ENCODE results near the gene ZSCAN10. TPM values are rescaled to one million over a fixed set of nuclear protein-coding genes. Genes with fewer than 3 reads are reported as not detected.

ZSCAN10 gene
- total RNA-seq, 1 donor from 2014 or later, result not detected

DNA sequence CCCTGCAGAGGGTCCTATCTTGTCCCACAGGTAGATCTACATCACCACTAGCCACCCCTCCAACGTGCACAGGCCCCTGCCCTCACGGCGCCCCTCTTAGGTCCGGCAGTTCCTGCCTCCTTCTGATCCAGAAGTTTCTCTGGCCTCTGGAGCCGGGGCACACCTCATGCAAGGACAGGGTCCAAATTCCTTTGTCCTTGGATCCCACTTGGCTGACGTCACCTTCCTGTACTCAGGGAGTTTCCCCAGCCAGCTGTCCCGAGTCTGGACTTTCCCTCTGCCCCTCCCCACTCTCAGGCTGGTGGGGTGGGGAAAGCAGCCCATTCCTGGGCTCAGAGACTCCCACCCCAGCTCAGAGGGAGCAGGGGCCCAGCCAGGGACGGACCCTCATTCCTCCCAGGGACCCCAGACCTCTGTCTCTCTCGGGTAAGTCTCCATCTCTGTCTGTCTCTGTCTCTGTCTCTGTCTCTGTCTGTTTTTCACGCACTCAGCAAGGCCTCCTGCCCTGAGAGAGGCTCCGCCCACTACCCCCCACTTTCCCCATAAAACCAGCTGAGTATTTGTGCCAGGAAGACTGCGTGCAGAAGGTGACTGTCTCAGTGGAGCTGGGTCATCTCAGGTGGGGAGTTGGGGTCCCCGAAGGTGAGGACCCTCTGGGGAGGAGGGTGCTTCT is 33.9 kb downstream of the ZSCAN10 start, which contains the start of gene IL32:
Gene IL32 (plus strand): TSS at position 572 of the 673 bp plus-strand sequence. CDS start 172 bp downstream, outside the sequence.
- DNase-seq (no peak), ATAC-seq (peak; percentile 78 to 89)
- no peaks in the 10 kb centered on the region for H3K27me3 ChIP-seq (ENCODE audit: low read depth)
- H3K27ac ChIP-seq, result peak within 1 kb of the TSS; percentile 80
- intact Hi-C loops (cut with DNase I), result no loop called here
- peaks cover 27% of the 10 kb centered on the region for H3K4me1 ChIP-seq
- peaks cover 4% of the 10 kb centered on the region for H3K36me3 ChIP-seq
- no peaks in the 10 kb centered on the region for H3K9me3 ChIP-seq
- peak within 1 kb of the TSS; percentile 59 for H3K4me3 ChIP-seq
- TF ChIP-seq, protein P1, sequence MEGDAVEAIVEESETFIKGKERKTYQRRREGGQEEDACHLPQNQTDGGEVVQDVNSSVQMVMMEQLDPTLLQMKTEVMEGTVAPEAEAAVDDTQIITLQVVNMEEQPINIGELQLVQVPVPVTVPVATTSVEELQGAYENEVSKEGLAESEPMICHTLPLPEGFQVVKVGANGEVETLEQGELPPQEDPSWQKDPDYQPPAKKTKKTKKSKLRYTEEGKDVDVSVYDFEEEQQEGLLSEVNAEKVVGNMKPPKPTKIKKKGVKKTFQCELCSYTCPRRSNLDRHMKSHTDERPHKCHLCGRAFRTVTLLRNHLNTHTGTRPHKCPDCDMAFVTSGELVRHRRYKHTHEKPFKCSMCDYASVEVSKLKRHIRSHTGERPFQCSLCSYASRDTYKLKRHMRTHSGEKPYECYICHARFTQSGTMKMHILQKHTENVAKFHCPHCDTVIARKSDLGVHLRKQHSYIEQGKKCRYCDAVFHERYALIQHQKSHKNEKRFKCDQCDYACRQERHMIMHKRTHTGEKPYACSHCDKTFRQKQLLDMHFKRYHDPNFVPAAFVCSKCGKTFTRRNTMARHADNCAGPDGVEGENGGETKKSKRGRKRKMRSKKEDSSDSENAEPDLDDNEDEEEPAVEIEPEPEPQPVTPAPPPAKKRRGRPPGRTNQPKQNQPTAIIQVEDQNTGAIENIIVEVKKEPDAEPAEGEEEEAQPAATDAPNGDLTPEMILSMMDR (IDR thresholded peaks at IDR 0.05), result no peak

DNA sequence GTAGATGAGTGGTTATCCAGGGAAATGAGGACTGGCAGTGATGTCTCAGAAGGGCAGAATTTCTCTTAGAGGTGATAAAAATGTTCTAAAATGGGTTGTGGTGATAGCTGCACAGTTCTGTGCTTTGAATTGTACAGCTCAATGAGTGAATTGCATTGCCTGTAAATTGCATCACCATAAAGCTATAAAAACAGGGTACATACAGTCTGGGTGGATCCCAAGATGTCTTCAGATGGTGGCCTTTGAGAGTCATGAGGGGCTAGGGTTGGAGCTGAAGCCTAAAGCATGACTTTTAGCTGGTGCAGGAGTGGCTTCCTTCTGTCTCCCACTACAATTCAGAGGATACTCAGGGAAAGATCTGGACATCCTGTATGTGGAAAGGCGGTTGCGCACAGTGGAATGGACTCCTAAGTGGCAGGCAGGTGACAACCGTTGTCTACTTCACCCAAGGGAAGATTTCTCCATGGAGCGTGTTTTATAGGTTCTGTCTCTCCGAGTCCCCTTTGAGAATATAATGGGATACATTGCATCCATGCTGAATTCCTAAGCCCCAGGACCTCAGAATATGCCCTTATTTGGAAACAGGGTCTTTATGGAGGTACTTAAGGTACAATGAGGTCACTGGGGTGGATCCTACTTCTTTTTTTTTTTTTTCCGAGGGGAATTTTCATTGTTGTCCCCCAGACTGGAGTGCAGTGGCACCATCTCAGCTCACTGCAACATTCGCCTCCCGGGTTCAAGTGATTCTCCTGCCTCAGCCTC is 35.3 kb downstream of the ZSCAN10 start:
- peaks cover 35% of the 10 kb centered on the region for H3K4me1 ChIP-seq
- no peaks in the 10 kb centered on the region for H3K27me3 ChIP-seq (ENCODE audit: low read depth)
- intact Hi-C loops (cut with DNase I), result no loop called here
- peaks cover 4% of the 10 kb centered on the region for H3K36me3 ChIP-seq
- H3K4me3 ChIP-seq, result no peak overlapping the region
- H3K27ac ChIP-seq, result no peak overlapping the region
- TF ChIP-seq, protein P1 (IDR thresholded peaks at IDR 0.05), result no peak
- no peaks in the 10 kb centered on the region for H3K9me3 ChIP-seq
- ATAC-seq (no peak), DNase-seq (no peak)

DNA sequence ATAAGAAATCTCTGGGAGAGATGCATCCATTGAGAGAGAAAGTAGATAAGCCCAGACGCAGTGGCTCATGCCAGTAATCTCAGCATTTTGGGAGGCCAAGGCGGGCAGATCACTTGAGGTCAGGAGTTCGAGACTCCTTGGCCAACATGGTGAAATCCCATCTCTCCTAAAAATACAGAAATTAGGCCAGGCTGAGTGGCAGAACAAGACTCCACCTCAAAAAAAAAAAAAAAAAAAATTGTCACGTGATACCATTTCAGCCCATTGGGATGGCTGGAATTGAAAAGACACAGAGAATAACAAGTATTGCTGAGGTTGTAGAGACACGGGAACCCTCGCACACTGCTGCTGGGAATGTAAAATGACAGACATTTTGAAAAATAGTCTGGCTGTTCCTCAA is 36.5 kb downstream of the ZSCAN10 start:
- Histone ChIP-seq H3K4me1 (peaks cover 45% of the 10 kb centered on the region), H3K4me3 (no peak overlapping the region), H3K27ac (no peak overlapping the region), H3K36me3 (no peaks in the 10 kb centered on the region), H3K27me3 (ENCODE audit: low read depth) (no peaks in the 10 kb centered on the region), H3K9me3 (no peaks in the 10 kb centered on the region)
- ATAC-seq, result no peak
- no peak for DNase-seq
- intact Hi-C loops (cut with DNase I), result no loop called here
- TF ChIP-seq, protein P1 (IDR thresholded peaks at IDR 0.05), result no peak

DNA sequence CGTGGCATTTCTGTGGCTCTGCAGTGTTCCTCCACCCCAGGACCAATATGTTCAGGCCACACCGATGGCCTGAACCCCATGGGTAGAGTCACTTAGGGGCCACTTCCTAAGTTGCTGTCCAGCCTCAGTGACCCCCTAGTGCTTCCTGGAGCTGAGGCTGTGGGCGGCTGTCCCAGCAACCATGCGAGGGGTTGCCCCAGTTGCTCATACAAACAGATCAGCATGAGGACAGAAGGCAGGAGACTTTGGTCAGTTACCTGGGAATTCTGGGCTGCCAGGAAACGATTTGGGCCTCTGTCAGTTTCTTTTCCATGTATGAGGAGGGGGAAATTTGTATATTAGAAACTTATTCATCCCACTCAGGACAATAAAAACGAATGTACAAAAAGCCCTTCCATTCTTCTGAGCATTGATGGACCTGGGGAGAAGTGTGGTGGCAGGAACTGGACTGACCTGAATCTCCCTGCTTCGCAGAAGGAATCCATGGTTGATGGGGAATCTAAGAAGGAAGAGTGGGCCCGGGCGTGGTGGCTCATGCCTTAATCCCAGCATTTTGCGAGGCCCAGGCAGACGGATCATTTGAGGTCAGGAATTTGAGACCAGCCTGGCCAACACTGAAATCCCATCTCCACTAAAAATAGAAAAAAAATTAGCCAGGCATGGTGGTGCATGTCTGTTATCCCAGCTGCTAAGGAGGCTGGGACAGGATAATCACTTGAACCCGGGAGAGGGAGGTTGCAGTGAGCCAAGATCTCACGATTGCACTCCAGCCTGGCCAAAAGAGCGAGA is 38.6 kb downstream of the ZSCAN10 start:
- DNase-seq (no peak), ATAC-seq (no peak)
- Histone ChIP-seq H3K4me3 (no peak overlapping the region), H3K27me3 (ENCODE audit: low read depth) (no peaks in the 10 kb centered on the region), H3K36me3 (no peaks in the 10 kb centered on the region), H3K9me3 (no peaks in the 10 kb centered on the region), H3K4me1 (peaks cover 41% of the 10 kb centered on the region), H3K27ac (peak overlapping the region; percentile 86)
- TF ChIP-seq, protein P1 (IDR thresholded peaks at IDR 0.05), result no peak
- intact Hi-C loops (cut with DNase I), result no loop called here

DNA sequence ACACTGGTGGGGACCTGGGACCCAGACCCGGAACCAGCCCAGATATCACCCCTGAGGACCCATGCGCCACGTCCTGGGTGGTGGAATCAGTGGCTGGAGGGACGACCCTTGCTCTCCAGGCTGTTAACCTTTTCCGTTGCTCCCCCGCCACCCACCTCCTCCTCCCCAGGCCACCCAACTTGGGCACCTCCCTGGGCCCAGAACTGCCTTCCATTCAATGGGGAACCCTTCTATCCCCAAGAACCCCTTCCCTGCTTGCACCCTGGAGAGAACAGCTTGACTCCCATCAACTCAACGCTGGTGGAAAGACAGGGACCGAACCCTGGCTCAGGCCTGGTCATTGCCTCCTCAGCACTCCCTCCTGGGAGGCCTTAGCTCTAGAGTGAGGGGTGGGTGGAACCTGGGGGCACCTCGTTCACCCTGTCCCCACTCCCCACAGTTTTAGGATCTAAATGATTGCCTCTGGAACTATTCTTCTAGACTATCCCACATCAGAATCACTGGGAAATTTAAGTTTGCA is 39.3 kb downstream of the ZSCAN10 start:
- DNase-seq, result no peak
- peak overlapping the region; percentile 91 for H3K4me3 ChIP-seq
- H3K27ac ChIP-seq, result peak overlapping the region; percentile 86
- no peaks in the 10 kb centered on the region for H3K27me3 ChIP-seq (ENCODE audit: low read depth)
- H3K36me3 ChIP-seq, result no peaks in the 10 kb centered on the region
- TF ChIP-seq, protein P1 (IDR thresholded peaks at IDR 0.05), result no peak
- no peaks in the 10 kb centered on the region for H3K9me3 ChIP-seq
- H3K4me1 ChIP-seq, result peaks cover 33% of the 10 kb centered on the region
- ATAC-seq, result no peak
- intact Hi-C loops (cut with DNase I), result no loop called here
